Neural cell (in vitro differentiated cells): ENCODE results near the gene CCDC43. TPM values are rescaled to one million over a fixed set of nuclear protein-coding genes. Genes with fewer than 3 reads are reported as not detected.
"Not testable (repeated sequence)": the region's sequence is repeated elsewhere in the genome, so short reads cannot be mapped to it uniquely, and the experiment has no call there.

Source experiments
- H2AFZ ChIP-seq: fragments of 200-600, 300-800 bp; sonication (generic), shearing (Covaris generic); 2 replicates; pipeline ENCODE4 v1.6.0; 2014; ENCODE audit warnings: low read depth, mild to moderate bottlenecking, antibody characterized with exemption, low read length, moderate library complexity
- H3F3A ChIP-seq: fragments of 200-600 bp; shearing (Covaris generic); 2 replicates; pipeline ENCODE4 v1.6.1; 2016; ENCODE audit warnings: mild to moderate bottlenecking, moderate library complexity, mixed read lengths, antibody characterized with exemption, low read length; ENCODE audit not compliant: insufficient read depth, poor library complexity, severe bottlenecking
- H3K27ac ChIP-seq: fragments of 200-600, 300-800 bp; sonication (generic), shearing (Covaris generic); 2 replicates; pipeline ENCODE4 v1.5.1; 2014; ENCODE audit warnings: mild to moderate bottlenecking, low read length, moderate library complexity
- H3K27me3 ChIP-seq: fragments of 300-800, 200-600 bp; sonication (generic), shearing (Covaris generic); 2 replicates; pipeline ENCODE4 v1.6.0; 2014; ENCODE audit warnings: mild to moderate bottlenecking, low read depth, low read length, moderate library complexity; ENCODE audit not compliant: insufficient read depth
- H3K36me3 ChIP-seq: fragments of 300-800, 200-600 bp; sonication (generic), shearing (Covaris generic); 2 replicates; pipeline ENCODE4 v1.5.1; 2014; ENCODE audit warnings: mild to moderate bottlenecking, antibody characterized with exemption, low read length, moderate library complexity; ENCODE audit not compliant: insufficient read depth
- H3K4me2 ChIP-seq: fragments of 300-800, 200-600 bp; sonication (generic), shearing (Covaris generic); 2 replicates; pipeline ENCODE4 v1.6.0; 2014; ENCODE audit warnings: mild to moderate bottlenecking, low read length
- H3K4me3 ChIP-seq: fragments of 300-800, 200-600 bp; sonication (generic), shearing (Covaris generic); 2 replicates; pipeline ENCODE4 v1.5.1; 2014; ENCODE audit warnings: mild to moderate bottlenecking, low read length, moderate library complexity
- H3K79me2 ChIP-seq: fragments of 200-600 bp; shearing (Covaris generic); replicated peaks from 2 replicates; pipeline ENCODE4 v1.6.0; 2014; ENCODE audit warnings: mild to moderate bottlenecking, low read length, moderate library complexity; ENCODE audit not compliant: insufficient read depth
- H3K9ac ChIP-seq: fragments of 300-800, 200-600 bp; sonication (generic), shearing (Covaris generic); 2 replicates; pipeline ENCODE4 v1.6.1; 2016; ENCODE audit warnings: mild to moderate bottlenecking, low read length, mixed read lengths
- H3K9me2 ChIP-seq: fragments of 200-600 bp; shearing (Covaris generic); 2 replicates; pipeline ENCODE4 v1.6.1; 2016; ENCODE audit warnings: mild to moderate bottlenecking, low read length, mixed read lengths; ENCODE audit not compliant: insufficient read depth
- H3K9me3 ChIP-seq: fragments of 200-600, 300-800 bp; sonication (generic), shearing (Covaris generic); 2 replicates; pipeline ENCODE4 v1.6.1; 2016; ENCODE audit warnings: mild to moderate bottlenecking, mixed run types, low read length, moderate library complexity, mixed read lengths
- H4K20me1 ChIP-seq: fragments of 200-600 bp; shearing (Covaris generic); 2 replicates; pipeline ENCODE4 v1.6.1; 2016; ENCODE audit warnings: mild to moderate bottlenecking, mixed run types; ENCODE audit not compliant: insufficient read depth
- CTCF ChIP-seq: fragments of 450-650 bp; IDR thresholded peaks from 2 replicates; pipeline ENCODE4 v1.5.1; 2014; ENCODE audit warnings: antibody characterized with exemption, mild to moderate bottlenecking, moderate library complexity; ENCODE audit not compliant: poor library complexity, severe bottlenecking
- EP300 ChIP-seq: fragments of 450-650 bp; conservative IDR thresholded peaks from 2 replicates; pipeline ENCODE4 v1.6.1; 2014; ENCODE audit warnings: antibody characterized with exemption, mild to moderate bottlenecking, moderate library complexity; ENCODE audit not compliant: poor library complexity, severe bottlenecking
- EZH2 ChIP-seq: fragments of 200-600, 300-800 bp; shearing (Covaris generic), sonication (generic); IDR thresholded peaks from 2 replicates; pipeline ENCODE4 v1.6.1; 2014; ENCODE audit warnings: antibody characterized with exemption, low read length, borderline replicate concordance, mild to moderate bottlenecking; ENCODE audit not compliant: insufficient read depth, poor library complexity, severe bottlenecking
- POLR2AphosphoS5 ChIP-seq: IDR thresholded peaks from 2 replicates; pipeline ENCODE4 v1.6.1; 2012
- RAD21 ChIP-seq: fragments of 450-650 bp; conservative IDR thresholded peaks from 2 replicates; pipeline ENCODE4 v1.6.1; 2014; ENCODE audit warnings: antibody characterized with exemption, mild to moderate bottlenecking, moderate library complexity
- REST ChIP-seq: IDR thresholded peaks from 2 replicates; pipeline ENCODE4 v1.6.1; 2012; ENCODE audit warnings: borderline replicate concordance
- TAF1 ChIP-seq: IDR thresholded peaks from 2 replicates; pipeline ENCODE4 v1.6.1; 2012; ENCODE audit warnings: low read depth
- polyA plus RNA-seq: library from polyadenylated mRNA; depleted of rRNA; stranded (reverse); fragments of >200 nt; gene quantifications from 2 replicates; pipeline ENCODE4 v1.2.3, GENCODE V29; 2014

CCDC43 gene
- polyA plus RNA-seq, 1 donor from 2014 or later = 53.3 TPM

- TF ChIP-seq EZH2 = no peak
- no peak for TF ChIP-seq EP300
Observed at GRCh38 chr17:44687756-44688155, 1.8 kb downstream of the CCDC43 start (continued).

GRCh38 chr17:44683303-44683702 is 6.3 kb downstream of the CCDC43 start:
- not testable (repeated sequence) for H4K20me1 ChIP-seq, H3F3A ChIP-seq, H3K9ac ChIP-seq, H3K9me2 ChIP-seq, H3K36me3 ChIP-seq, H3K4me3 ChIP-seq, H3K4me2 ChIP-seq, H3K27me3 ChIP-seq, H3K27ac ChIP-seq, H3K9me3 ChIP-seq, H2AFZ ChIP-seq
- H3K79me2 ChIP-seq = peaks cover 11% of the 10 kb centered on the region

GRCh38 chr17:44677136-44677535 is 12.4 kb downstream of the CCDC43 start:
- no peaks in the 10 kb centered on the region for H3K9me2 ChIP-seq
- no peaks in the 10 kb centered on the region for H4K20me1 ChIP-seq
- no peaks in the 10 kb centered on the region for H3K36me3 ChIP-seq
- H3K4me2 ChIP-seq = no peak overlapping the region
- TF ChIP-seq TAF1 = no peak
- TF ChIP-seq REST = no peak
- TF ChIP-seq EZH2 = no peak
- no peaks in the 10 kb centered on the region for H3K9me3 ChIP-seq
- H3K9ac ChIP-seq = no peak overlapping the region
- no peaks in the 10 kb centered on the region for H3K27me3 ChIP-seq
- H3F3A ChIP-seq = no peaks in the 10 kb centered on the region
- H3K4me3 ChIP-seq = no peak overlapping the region
- no peak overlapping the region for H2AFZ ChIP-seq
- H3K79me2 ChIP-seq = no peaks in the 10 kb centered on the region
- H3K27ac ChIP-seq = no peak overlapping the region

GRCh38 chr17:44673893-44674292 is 15.7 kb downstream of the CCDC43 start:
- Histone ChIP-seq H3K9ac (no peak overlapping the region), H3K36me3 (no peaks in the 10 kb centered on the region), H3K27me3 (no peaks in the 10 kb centered on the region), H3K27ac (no peak overlapping the region), H3K4me2 (no peak overlapping the region), H3K79me2 (no peaks in the 10 kb centered on the region), H3K4me3 (no peak overlapping the region), H4K20me1 (no peaks in the 10 kb centered on the region), H3F3A (no peaks in the 10 kb centered on the region), H2AFZ (no peak overlapping the region), H3K9me3 (no peaks in the 10 kb centered on the region), H3K9me2 (no peaks in the 10 kb centered on the region)
- TF ChIP-seq RAD21 (no peak), EZH2 (no peak), POLR2AphosphoS5 (no peak), EP300 (no peak), TAF1 (no peak), CTCF (no peak)
